MG63 (cell line): ENCODE results near the gene PTPRG. TPM values are rescaled to one million over a fixed set of nuclear protein-coding genes. Genes with fewer than 3 reads are reported as not detected.

ENCODE experiments used
- DNase-seq: peaks from one replicate; pipeline ENCODE4 v3.0.0-alpha.2; 2020
- H3K27me3 ChIP-seq: fragments of 250-450 bp; sonication (Bioruptor Pico); 2 replicates; pipeline ENCODE4 v1.5.1; 2020; ENCODE audit warnings: mild to moderate bottlenecking, moderate library complexity
- H3K36me3 ChIP-seq: fragments of 250-450 bp; sonication (Bioruptor Pico); 2 replicates; pipeline ENCODE4 v1.5.1; 2020; ENCODE audit warnings: mild to moderate bottlenecking, moderate library complexity
- H3K4me3 ChIP-seq: fragments of 250-450 bp; sonication (Bioruptor Pico); 2 replicates; pipeline ENCODE4 v1.5.1; 2020; ENCODE audit warnings: mild to moderate bottlenecking, moderate library complexity
- H3K9me3 ChIP-seq: fragments of 250-450 bp; sonication (Bioruptor Pico); 2 replicates; pipeline ENCODE4 v1.5.1; 2020; ENCODE audit warnings: mild to moderate bottlenecking, moderate library complexity
- total RNA-seq: library from RNA; depleted of rRNA; stranded (reverse); fragments of >200 nt; shearing (Covaris generic); gene quantifications from 2 replicates; pipeline ENCODE4 v1.2.3, GENCODE V29; 2014; ENCODE audit warnings: low replicate concordance

Gene PTPRG
- total RNA-seq, 1 experiment from 2014 or later, result 3.1 TPM

GRCh38 chr3:61624300-61624699 lies 62.9 kb downstream of the PTPRG start:
- Histone ChIP-seq H3K4me3 (no peak overlapping the region), H3K27me3 (no peaks in the 10 kb centered on the region), H3K9me3 (no peaks in the 10 kb centered on the region), H3K36me3 (no peaks in the 10 kb centered on the region)
- DNase-seq, result no peak

DNA sequence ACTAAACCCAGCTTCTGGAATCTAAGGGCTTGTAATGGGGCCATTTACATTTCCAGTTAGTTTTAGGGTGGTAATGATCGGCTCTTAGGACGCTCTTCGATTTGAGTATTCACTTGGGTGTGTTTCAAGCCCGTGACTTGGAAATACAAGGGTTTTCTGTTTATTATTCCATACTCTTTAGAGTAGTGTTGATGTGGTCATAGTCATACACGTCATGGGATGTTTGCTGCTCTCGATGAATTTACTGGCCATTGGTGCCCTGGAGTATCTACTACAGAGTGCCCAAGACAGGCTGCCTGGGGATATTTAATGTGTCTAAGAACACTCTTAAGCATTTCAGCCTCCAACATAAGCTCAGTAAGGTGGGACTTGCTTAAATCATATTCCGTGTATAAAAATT lies 64.1 kb downstream of the PTPRG start:
- H3K27me3 ChIP-seq, result no peaks in the 10 kb centered on the region
- no peak overlapping the region for H3K4me3 ChIP-seq
- no peaks in the 10 kb centered on the region for H3K36me3 ChIP-seq
- no peaks in the 10 kb centered on the region for H3K9me3 ChIP-seq
- no peak for DNase-seq

DNA sequence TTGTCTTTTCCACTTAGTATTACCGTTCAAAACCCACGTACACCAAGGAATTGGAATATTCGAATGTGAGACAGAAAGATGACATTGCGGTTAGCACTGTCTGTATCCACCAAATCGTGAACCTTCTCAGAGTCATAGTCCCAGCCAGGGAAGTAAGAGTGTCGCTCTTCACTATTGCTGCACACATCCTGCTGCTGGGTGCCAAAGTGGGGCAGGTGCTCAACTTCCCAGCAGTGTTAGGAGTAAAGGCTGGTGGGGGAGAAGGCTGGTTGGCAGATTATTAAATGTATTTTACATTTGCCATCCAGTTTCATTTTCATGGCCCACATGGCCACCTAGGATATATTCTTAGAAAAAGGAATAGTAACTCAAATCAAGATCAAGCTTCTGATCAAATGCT lies 65.1 kb downstream of the PTPRG start:
- Histone ChIP-seq H3K36me3 (no peaks in the 10 kb centered on the region), H3K4me3 (no peak overlapping the region), H3K27me3 (no peaks in the 10 kb centered on the region), H3K9me3 (no peaks in the 10 kb centered on the region)
- no peak for DNase-seq

- no peaks in the 10 kb centered on the region for H3K9me3 ChIP-seq
- no peak overlapping the region for H3K4me3 ChIP-seq
- DNase-seq, result peak; percentile 70
- no peaks in the 10 kb centered on the region for H3K27me3 ChIP-seq
- H3K36me3 ChIP-seq, result no peaks in the 10 kb centered on the region
Measured at GRCh38 chr3:61627768-61628185, 66.4 kb downstream of the PTPRG start.

- H3K4me3 ChIP-seq, result no peak overlapping the region
- H3K36me3 ChIP-seq, result no peaks in the 10 kb centered on the region
- no peak for DNase-seq
- no peaks in the 10 kb centered on the region for H3K9me3 ChIP-seq
- H3K27me3 ChIP-seq, result no peaks in the 10 kb centered on the region
Measured at GRCh38 chr3:61628636-61629035, 67.3 kb downstream of the PTPRG start.

- Histone ChIP-seq H3K27me3 (no peaks in the 10 kb centered on the region), H3K9me3 (no peaks in the 10 kb centered on the region), H3K36me3 (no peaks in the 10 kb centered on the region), H3K4me3 (no peak overlapping the region)
- DNase-seq, result no peak
Measured at GRCh38 chr3:61629442-61629841, 68.1 kb downstream of the PTPRG start.

- H3K27me3 ChIP-seq, result no peaks in the 10 kb centered on the region
- H3K36me3 ChIP-seq, result no peaks in the 10 kb centered on the region
- no peaks in the 10 kb centered on the region for H3K9me3 ChIP-seq
- no peak for DNase-seq
- H3K4me3 ChIP-seq, result no peak overlapping the region
Measured at GRCh38 chr3:61631108-61631769, 69.9 kb downstream of the PTPRG start.

- DNase-seq, result no peak
- no peak overlapping the region for H3K4me3 ChIP-seq
- no peaks in the 10 kb centered on the region for H3K9me3 ChIP-seq
- no peaks in the 10 kb centered on the region for H3K27me3 ChIP-seq
- no peaks in the 10 kb centered on the region for H3K36me3 ChIP-seq
Measured at GRCh38 chr3:61632568-61633175, 71.3 kb downstream of the PTPRG start.

GRCh38 chr3:61634678-61635077 lies 73.3 kb downstream of the PTPRG start:
- Histone ChIP-seq H3K4me3 (no peak overlapping the region), H3K9me3 (no peaks in the 10 kb centered on the region), H3K27me3 (no peaks in the 10 kb centered on the region), H3K36me3 (no peaks in the 10 kb centered on the region)
- DNase-seq, result no peak

- DNase-seq, result no peak
- H3K36me3 ChIP-seq, result no peaks in the 10 kb centered on the region
- no peak overlapping the region for H3K4me3 ChIP-seq
- H3K9me3 ChIP-seq, result no peaks in the 10 kb centered on the region
- H3K27me3 ChIP-seq, result no peaks in the 10 kb centered on the region
Measured at GRCh38 chr3:61637088-61638051, 76.0 kb downstream of the PTPRG start.

- no peaks in the 10 kb centered on the region for H3K36me3 ChIP-seq
- no peaks in the 10 kb centered on the region for H3K9me3 ChIP-seq
- H3K27me3 ChIP-seq, result no peaks in the 10 kb centered on the region
- DNase-seq, result no peak
- no peak overlapping the region for H3K4me3 ChIP-seq
Measured at GRCh38 chr3:61638741-61639140, 77.4 kb downstream of the PTPRG start.

DNA sequence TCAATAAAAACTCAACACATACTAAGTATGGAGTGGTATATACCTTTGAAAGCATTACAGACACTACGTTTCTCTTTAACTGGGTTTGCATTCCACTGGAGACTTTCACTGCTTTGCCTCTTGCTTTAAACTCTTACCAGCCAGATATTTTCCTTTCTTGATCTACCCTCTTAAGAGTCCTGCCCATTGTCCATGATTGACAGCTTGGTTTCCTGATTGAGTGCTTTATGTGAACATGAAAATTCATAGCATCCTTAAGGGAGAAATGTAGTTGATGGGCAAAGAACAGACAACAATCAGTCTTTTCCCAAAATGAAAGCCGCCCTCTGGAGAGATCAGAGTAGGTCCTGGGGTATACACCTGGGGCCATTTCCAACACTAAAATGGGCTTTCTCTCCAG lies 78.6 kb downstream of the PTPRG start:
- H3K4me3 ChIP-seq, result no peak overlapping the region
- H3K36me3 ChIP-seq, result no peaks in the 10 kb centered on the region
- H3K9me3 ChIP-seq, result no peaks in the 10 kb centered on the region
- no peaks in the 10 kb centered on the region for H3K27me3 ChIP-seq
- DNase-seq, result no peak

GRCh38 chr3:61645148-61645547 lies 83.8 kb downstream of the PTPRG start:
- H3K36me3 ChIP-seq, result no peaks in the 10 kb centered on the region
- no peak overlapping the region for H3K4me3 ChIP-seq
- peak; percentile 4 for DNase-seq
- no peaks in the 10 kb centered on the region for H3K9me3 ChIP-seq
- no peaks in the 10 kb centered on the region for H3K27me3 ChIP-seq

DNA sequence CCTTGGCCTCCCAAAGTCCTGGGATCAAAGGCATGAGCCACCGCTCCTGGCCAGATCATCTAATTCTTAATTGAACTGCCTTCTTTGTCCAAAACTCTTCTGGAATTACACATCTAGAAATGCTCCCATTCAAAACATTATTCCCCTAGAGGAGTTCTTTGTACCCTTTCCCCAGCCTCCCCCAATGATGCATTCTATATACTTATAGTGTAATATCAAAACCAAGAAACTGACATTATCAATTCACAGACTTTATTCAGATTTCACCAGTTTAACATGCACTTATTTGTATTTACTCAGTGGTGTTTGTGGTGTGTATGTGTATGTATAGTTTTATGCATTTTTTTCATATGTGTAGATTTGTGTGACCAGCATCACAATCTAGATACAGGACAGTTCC lies 85.0 kb downstream of the PTPRG start:
- no peak overlapping the region for H3K4me3 ChIP-seq
- no peaks in the 10 kb centered on the region for H3K9me3 ChIP-seq
- no peaks in the 10 kb centered on the region for H3K36me3 ChIP-seq
- no peak for DNase-seq
- H3K27me3 ChIP-seq, result no peaks in the 10 kb centered on the region

DNA sequence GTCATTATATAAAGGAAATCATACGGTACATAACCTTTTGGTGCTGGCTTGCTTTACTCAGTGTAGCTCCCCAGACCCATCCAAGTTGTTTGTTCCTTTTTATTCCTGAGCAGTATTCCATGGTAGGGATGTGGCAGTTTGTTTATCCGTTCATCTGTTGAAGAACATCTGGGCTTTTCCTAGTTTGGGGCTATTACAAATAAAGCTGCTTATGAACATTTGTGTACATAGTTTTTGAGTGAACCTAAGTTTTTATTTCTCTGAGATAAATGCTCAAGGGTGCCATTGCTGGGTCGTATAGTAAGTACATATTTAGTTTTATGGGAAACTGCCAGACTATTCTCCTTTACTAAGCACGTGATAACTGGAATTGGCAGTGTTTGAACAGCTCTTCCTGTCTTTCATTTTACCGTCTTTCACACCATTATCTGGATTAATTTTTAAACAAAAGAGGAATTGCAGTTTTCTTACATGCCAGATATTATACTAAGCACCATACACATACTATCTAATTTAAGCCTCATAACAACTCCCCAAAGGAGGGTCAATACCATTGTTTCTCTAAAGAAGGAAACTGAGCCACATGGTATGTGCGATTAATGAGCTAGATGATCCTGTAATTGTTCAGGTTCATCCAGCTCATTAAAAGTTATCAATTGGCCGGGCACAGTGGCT lies 85.6 kb downstream of the PTPRG start:
- Histone ChIP-seq H3K9me3 (no peaks in the 10 kb centered on the region), H3K36me3 (no peaks in the 10 kb centered on the region), H3K4me3 (no peak overlapping the region), H3K27me3 (no peaks in the 10 kb centered on the region)
- no peak for DNase-seq

GRCh38 chr3:61648481-61648880 lies 87.1 kb downstream of the PTPRG start:
- Histone ChIP-seq H3K4me3 (no peak overlapping the region), H3K9me3 (no peaks in the 10 kb centered on the region), H3K27me3 (no peaks in the 10 kb centered on the region), H3K36me3 (no peaks in the 10 kb centered on the region)
- no peak for DNase-seq
